Measurements from ENCODE around the gene RCC1.
"Not testable (repeated sequence)": the region's sequence is repeated elsewhere in the genome, so short reads cannot be mapped to it uniquely, and the experiment has no call there.

The RCC1 gene

DNA sequence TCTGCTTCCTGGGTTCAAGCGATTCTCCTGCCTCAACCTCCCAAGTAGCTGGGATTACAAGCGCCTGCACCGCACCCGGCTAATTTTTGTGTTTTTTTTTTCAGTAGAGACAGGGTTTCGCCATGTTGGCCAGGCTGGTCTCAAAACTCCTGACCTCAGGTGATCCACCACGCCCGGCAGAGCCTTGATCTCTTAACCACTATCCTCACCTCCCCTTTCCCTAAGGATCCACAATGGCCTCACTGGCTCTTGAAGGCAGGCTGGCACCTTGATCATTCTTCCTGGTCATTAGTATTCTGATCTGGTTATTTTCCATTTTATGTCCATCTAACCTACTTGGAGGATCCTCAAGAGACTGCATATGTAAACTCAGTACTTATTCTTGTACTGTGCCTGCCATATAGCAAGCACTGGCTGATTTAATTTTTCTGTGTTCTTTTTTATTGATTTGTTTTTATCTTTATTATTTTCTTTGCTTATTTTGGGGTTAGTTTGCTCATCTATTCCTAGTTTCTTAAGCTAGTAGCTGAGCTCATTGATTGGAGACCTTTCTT, 6.3 kb downstream of the RCC1 start:
- no peak for DNase-seq

GRCh38 chr1:28514445-28514933, 8.6 kb downstream of the RCC1 start:
- not testable (repeated sequence) for DNase-seq

GRCh38 chr1:28516518-28516956, 10.7 kb downstream of the RCC1 start:
- DNase-seq = peak; percentile 15

DNA sequence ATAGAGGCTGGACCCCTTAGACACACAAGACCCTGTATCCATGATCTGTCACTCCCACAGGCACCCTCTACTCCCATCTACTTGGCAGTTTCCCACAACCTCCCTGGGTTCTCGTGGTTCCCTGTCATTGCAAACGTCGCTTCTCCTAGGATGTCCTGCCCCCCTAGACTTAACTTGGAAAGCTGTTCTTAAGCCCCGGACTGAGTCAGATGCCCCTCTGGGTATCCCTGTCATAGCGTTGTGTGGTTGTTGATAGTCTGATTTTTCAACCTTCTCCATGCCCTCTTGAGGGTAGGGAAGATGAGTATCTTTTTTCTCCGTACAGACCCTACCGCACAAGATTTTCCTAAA, 11.8 kb downstream of the RCC1 start:
- DNase-seq = no peak

DNA sequence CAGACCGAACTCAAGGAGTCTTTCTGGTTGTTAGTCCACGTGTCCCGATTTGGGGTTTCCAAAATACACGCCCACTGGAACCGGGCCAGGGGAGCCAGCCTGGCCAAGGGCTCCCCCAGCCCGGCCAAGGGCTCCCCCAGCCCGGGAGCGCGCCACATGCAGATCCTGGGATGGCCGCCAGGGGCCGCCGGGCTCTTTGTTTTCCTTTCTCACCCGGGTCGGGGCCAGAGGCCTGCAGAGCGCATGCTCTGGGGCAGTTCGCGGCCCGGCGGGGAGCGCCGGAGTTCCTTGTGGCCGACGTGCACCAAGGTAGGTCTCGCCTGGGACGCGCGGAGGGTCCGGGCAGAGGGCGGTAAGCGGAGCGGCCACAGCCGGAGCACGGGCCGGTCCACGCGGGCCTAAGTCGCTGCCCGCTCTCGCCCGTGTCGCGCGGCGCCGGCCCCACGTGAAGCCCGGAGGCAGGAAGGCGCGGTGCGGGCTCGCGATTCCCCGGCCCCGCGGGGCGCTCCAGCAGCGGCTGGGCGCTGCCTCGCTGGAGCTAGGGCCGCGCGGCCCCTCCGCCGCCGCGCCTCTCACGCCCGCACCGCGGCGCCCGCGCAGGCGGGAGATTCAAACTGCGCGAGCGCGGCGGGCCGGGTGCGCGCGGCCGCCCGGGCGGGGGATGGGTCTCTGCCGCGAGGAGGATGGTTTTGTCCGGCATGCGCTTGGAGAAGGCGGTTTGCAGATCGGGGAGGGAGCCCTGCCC, 12.3 kb downstream of the RCC1 start:
- DNase-seq = peak; percentile 86

- no peak for DNase-seq
Measured at GRCh38 chr1:28518745-28519341, 13.0 kb downstream of the RCC1 start.

DNA sequence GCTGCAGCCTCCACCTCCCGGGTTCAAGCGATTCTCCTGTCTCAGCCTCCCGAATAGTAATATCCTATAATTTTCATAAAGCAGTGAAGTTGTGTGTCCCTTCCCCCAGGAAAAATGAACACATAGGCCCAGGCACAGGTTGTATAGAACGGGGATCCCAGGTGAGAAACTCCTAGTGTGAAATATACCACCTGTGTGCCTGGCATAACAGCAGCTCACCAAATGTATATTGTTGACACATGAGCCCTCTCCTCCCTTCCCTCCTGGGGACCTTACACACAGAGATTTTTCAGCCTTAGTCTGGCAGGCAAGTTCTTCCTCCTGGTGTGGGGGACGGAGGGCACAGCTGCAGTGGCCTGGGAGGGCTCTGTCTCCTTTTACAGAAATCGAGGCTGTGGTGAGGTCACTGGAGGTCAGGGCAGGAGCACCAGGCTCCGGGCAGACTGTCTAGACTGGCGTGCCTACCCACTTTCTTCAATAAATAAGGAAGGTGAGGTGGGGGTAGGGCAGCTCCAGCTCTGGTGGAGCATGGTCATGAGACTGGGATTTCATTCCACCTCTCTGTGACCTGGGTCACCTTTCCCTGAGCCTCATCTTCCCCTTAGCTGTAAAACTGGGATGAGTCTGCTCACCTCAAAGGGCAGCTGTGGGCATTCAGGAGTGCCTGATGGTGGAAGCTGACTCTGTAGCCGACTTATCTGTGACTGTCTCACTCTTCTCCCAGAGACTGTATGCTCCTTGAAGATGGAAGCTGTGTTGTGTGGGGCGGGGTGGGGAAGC, 14.3 kb downstream of the RCC1 start:
- no peak for DNase-seq

- not testable (repeated sequence) for DNase-seq
Measured at GRCh38 chr1:28520796-28521195, 15.0 kb downstream of the RCC1 start.

- DNase-seq = no peak
Measured at GRCh38 chr1:28521502-28522164, 15.8 kb downstream of the RCC1 start.

- DNase-seq = not testable (repeated sequence)
Measured at GRCh38 chr1:28522537-28522936, 16.7 kb downstream of the RCC1 start.

GRCh38 chr1:28525002-28525642, 19.3 kb downstream of the RCC1 start:
- DNase-seq = not testable (repeated sequence)

GRCh38 chr1:28526886-28527285, 21.0 kb downstream of the RCC1 start:
- DNase-seq = no peak

GRCh38 chr1:28530456-28530855, 24.6 kb downstream of the RCC1 start:
- no peak for DNase-seq

GRCh38 chr1:28534671-28535070, 28.8 kb downstream of the RCC1 start:
- no peak for DNase-seq

DNA sequence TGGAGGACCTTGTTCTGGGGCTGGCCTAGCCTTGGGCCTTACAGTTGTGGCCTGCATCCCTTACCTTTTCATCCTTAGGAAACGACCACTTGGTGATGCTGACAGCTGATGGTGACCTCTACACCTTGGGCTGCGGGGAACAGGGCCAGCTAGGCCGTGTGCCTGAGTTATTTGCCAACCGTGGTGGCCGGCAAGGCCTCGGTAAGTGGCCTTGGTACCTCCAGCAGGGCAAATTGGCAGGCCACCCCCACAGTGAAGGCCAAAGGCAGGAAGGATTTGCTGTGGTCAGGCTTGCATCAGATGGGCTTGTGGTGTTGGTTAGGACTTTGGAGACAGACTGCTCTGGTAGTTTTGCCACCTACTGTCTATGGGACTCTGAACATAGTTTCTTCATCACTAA, 29.3 kb downstream of the RCC1 start:
- DNase-seq = no peak

GRCh38 chr1:28537457-28538199, 31.8 kb downstream of the RCC1 start:
- no peak for DNase-seq

DNA sequence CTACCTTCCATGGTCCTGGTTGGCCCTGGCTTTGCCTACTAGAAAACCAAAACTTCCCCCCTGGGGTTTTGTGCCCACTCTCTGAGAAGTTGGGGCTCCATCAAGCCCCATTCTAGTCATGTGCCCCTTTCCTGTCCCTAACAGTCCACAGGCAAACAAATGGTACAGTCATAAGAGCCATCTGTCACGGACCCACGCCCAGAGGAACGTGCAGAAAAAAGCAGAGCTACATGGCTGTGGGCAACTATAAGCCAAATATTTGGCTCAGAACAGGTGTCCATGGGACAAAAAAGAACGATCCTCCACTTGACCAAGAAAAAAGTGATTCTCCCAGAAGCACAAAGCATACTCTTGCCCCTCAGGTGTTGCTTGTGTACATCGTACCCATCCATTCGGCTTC, 32.4 kb downstream of the RCC1 start:
- no peak for DNase-seq

- no peak for DNase-seq
Measured at GRCh38 chr1:28540651-28541050, 34.8 kb downstream of the RCC1 start.

DNA sequence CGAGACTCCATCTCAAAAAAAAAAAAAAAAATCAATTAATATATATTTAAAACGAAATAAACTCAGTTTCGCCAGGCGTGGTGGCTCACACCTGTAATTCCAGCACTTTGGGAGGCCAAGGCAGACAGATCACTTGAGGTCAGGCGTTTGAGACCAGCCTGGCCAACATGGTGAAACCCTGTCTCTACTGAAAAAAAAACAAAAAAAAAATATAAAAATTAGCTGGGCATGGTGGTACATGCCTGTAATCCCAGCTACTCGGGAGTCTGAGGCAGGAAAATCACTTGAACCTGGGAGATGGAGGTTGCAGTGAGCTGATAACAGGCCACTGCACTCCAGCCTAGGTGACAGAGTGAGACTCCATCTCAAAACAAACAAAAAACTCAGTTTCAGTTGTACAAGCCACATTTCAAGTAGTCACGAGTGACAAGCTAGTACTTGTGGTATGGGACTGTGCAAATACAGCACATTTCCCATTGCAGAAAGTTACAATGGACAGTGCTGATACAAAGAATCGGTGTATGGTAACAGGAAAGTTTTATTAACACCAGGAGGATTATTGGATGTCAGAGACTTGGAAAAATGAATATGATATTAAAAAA, 35.7 kb downstream of the RCC1 start:
- DNase-seq = not testable (repeated sequence)

GRCh38 chr1:28545246-28545628, 39.4 kb downstream of the RCC1 start:
- no peak for DNase-seq

GRCh38 chr1:28548318-28548717, 42.5 kb downstream of the RCC1 start:
- no peak for DNase-seq

Data from NCI-H226 (cell line).